Fibroblast of skin of right biceps (primary cell): ENCODE measurements around the gene TUNAR.

ENCODE experiments used
- DNase-seq: peaks from one replicate; pipeline ENCODE4 v3.0.0-alpha.2; 2013

The TUNAR gene

DNA sequence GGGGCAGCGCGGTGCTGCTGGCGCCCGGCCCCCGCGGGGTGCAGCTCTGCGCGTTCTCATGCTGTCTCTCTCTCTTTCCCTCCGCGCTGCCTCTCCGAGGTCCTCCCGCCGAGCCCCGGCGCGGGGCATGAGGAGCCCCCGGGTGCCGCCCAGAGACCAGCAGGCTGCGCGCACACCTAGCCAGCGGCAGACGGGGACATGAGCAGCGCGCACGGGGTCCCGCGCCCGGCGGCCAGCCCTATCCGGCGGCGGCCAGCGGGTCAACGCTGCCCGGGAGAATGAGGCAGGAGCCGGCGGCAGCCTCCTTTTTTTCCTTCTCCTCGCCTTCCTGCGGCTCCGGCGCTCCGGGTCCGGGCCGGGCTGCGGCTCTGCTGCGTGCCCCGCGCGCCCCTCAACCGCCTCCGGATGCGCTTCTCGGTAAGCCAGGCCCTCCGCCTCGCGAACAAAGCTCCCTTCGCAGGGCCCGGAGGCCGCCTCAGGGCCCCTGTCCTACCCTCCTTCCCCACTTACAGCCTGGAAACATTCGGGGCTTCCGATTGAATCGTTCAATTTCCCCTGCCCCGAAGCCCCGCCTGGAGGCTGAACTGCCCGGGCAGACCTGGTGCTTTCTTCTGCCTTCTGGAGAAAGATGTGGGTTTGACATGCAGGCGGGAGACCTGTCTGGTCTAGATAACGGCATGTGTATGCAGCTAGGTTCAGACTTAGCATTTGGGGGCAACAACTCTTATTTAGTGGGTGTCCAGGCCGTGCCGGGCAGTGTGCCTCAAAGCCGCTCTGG lies at the start of gene TUNAR:
Gene TUNAR, plus strand, starts transcription at position 72 of the 778 bp plus-strand sequence.
- DNase-seq: no peak

DNA sequence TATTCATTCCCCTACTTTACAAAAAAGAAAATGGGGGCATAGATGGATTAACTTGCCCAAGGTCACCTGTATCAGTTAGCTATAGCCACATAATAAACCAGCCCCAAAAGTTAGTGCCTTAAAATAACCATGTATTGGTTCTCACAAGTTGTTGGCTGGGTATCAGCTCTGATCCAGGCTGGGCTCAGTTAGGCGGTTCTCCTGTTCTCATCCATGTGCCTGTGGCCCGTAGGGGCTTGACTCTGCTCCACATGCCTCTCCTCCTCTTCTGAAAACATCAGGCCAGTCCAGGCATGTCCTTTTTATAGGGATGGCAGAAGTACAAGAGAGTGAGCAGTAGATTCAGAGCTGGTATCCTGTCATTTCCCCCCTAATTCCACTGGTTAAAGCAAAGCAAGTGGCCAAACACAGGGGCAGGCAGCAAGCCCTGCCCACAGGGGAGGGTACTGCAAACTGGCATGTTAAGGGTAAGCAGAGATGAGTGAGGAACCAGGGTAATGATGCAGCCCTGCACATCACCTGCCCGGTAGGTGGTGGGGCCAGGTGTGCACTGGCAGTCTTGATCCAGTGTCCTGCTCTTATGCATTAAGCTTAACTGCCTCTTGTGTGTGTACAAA lies 47.9 kb upstream of the TUNAR start:
- DNase-seq: no peak

DNA sequence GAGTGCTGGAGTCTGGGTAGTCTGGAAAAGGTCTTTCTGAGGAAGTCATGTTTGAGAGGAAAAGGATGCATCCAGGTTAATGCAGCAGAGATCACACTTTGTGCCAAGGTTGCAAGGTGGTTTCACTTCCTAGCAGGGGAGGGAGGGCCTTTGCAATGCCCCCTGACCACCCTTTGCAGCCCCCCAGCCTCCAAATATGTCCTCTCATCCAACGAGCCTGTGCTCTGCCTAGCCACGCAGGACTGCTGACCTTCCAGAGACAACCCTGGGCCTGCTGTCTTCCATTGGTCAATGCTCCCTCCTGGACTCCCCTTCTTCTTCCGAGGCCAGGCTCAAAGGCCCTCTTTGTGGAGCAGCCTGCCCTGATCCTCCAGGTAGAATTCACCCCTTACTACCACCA lies 47.3 kb upstream of the TUNAR start:
- no peak for DNase-seq

DNA sequence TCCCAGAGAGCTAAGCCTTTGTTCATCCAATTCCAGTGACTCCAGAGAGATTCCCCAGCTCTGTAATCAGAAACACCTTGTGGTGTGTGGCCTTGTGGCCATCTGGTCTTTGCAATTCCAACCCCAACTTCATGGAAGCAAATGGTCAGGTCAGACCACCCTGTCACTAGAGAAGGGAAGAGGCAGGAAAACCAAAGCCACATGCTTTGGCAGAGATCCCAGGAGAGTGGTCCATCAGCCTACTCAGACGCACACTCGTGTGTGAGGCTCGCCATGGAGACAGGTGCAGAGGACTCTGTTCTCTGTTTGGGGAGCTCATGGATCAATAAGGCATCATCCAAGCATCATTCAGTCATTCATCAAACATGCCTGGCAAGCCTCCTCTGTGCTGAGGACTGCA lies 46.2 kb upstream of the TUNAR start:
- no peak for DNase-seq

DNA sequence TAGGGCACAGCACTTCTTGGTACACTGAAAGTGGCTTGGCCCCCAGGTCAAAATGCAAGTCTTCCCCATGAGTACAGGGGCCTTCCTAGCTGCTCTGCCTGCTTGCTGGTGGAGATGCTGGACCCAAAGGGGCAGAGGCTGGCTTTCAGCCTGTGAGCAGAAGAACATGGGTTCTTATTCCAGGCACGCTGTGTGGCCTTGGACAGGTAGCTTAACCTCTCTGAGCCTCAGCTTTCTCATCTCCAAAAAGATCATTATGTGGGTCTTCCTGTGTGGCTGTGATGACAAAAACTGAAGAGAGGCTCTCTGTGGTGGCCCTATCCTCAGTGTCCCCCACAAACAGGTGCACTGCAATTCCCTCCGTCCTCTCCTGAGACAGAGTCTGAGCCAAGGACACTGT lies 45.6 kb upstream of the TUNAR start:
- no peak for DNase-seq

DNA sequence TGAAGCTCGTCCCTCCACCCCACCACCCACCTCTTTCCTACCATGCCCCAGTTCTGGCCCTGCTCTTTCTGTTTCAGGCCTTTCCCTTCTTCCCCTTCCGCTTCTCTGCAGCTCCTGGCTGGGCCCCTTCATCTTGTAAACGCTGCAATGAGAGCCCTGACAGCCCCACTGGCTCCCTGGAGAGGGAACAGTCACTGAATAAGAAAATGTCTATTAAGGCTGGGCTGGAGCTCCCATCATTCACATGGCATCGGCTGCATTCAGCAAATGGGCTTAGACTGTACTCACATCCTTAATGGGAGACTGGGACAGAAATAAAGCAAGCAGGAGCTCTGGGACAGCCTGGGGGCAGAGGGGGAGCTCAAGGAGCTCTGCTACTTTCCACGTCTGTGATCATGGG lies 45.2 kb upstream of the TUNAR start:
- no peak for DNase-seq

DNA sequence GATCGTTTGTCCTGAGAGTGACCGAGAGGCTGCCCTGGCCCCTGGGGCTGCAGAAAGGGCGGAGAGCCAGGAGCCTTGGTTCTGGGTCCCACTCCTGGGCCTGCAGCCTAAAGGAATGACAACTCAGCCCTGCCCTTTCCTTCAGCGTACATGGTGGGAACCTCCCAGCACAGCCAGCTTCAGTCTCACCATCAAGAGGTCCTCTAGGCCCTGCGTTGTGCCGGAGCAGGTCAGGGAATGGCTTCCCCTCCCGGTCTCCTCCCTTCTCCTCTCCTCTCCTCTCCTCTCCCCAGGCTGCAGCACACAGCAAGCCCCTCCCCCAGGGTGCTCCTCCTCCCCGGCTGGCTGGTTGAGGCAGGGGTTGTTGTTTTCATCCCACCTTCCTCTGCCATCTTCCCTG lies 44.6 kb upstream of the TUNAR start:
- no peak for DNase-seq

DNA sequence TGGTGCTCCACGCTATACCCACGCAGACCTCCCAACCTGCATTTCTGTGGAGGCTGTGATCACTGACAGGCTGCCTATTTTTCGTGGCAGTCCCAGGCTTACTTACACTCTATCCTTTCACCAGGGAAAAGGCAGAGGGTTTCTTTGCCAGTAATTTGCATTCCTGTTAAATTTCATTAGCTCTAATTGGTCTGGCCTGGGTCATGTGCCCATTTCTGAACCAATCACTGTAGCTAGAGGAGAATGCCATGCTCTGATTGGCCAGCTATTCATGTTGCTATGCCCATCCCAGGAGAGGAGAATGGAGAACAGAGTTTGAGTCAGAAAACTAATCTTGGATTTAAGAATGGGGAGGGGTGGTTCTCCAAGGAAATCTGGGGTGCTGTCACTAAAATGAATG lies 43.2 kb upstream of the TUNAR start:
- no peak for DNase-seq

DNA sequence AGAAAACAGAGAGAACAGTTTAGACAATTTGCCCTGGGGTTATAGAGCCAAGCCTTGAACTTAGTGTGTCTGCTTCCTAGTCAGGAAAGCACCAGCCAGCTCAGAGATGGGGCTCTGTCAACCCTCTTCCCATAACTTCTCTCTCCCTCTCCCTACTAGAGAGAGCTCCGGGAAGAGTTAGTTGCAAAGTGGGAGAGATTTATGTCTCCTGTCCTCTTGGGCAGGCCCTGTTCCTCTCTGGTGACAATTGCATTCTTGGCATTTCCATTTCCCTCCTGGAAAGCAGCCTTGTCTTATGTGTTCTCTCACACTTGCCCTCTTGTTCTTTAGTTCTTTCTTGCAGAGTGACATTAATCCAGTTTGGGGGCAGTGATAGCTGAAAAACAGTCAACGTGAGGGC lies 42.1 kb upstream of the TUNAR start:
- DNase-seq: no peak

DNA sequence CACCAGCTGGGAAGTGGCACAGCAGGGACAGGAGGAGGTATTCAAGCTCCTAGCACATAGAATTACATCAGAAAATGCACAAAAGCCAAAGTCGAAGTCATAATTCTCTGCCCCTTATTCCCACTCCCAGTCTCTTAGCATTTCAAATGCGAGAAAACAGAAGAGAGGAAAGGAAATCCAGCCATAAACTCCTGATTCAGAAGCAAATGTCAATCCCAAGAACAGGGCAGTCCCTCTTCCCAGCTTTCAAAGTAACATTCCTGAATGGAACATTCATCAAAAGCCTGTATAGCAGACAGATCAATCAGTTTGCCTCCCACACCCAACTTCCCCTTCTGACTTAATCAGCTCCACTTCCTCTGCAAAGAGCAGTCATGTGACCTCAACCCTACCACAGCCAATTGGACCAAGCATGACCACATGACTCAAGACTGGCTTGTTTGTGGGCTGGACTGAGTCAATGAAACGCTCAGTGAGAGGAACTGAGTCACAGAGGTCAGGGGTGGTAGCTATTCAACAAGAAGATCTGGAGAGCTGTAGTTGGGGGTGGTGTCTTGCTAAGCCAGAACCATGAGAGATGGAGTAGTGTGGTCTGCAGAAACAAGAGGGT lies 41.4 kb upstream of the TUNAR start:
- no peak for DNase-seq

DNA sequence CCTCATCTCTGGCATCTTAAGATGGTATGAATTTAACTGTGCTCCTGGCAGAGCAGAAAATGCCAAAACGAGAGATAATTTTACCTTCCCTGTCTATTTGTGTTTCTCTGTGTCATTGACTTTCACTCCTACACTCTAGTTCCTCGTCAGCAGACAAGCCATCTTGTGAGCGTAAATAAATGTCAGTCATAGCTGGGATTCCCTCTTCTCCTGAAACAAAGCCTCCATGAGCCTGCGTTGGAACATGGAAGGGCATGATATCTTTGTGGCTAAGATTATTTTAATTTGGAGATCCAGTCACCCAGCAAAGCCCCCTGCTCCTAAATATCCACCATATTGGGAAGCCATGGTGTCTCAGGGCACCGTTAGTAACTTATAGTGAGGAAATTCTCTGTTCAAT lies 37.8 kb upstream of the TUNAR start:
- DNase-seq: no peak

DNA sequence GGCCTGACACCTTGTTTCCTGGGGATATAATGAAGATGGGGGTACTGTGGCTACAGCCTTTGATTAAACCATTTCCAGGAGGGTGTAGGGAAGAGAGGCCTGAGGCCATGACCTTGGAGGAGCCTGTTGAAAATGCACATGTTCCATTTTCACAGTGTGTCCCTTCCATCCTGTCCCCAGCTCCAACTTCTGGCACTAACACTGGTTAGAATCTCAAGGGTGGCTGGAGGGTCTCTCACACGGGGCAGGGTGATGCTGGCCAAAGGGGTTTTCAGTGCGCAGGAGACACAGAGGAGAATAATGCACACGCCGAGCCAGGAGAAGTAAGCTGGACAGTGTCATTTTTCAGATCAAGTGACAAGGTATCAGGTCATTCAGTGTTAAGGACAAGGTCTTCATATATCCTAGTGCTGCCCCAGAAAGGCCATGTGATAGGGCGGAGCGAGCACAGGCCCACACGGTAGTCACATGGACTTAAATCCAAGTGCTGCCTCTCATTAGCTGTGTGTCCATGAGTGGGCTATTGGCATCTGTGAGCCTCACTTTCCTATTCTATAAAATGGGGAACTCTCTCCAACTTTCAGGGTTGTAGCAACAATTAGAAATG lies 36.4 kb upstream of the TUNAR start:
- no peak for DNase-seq

DNA sequence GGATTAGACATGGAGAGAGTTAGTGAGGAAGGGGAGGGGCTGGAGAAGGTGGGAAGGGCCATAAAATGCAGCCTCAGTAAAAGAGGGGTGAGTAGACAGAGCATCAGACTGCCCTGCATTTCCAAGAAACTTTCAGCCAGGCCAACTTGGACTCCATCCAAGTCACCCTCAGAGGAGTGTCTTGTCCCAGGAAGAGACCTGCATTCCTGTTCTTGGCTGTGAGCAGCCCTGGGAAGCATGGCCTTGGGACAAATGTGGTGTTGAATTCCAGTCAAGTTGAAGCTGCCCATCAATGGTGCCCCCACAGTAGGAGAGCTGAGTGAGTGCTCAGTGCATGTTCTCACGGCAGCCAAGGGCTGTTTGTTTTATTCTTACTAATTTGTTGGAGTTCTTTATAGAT lies 35.0 kb upstream of the TUNAR start:
- DNase-seq: no peak

DNA sequence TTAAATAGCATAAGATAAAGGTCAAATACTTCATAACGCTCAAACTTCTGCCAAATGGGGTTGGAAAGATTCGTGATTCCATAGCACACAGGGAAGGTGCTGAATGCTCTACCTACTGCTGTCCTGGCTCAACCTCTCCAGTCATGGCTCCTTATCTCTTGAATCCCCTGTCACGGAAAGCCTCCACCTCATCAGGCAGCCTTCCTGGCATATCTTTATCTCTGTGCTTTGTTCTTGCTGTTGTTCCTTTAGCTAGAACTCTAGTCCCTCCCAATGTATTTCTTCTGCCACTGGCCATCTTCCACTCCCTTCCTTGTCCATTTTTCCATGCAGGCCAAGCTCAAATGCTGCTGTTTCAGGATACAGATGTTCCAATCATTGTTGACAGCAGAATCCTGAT lies 26.9 kb upstream of the TUNAR start:
- no peak for DNase-seq

DNA sequence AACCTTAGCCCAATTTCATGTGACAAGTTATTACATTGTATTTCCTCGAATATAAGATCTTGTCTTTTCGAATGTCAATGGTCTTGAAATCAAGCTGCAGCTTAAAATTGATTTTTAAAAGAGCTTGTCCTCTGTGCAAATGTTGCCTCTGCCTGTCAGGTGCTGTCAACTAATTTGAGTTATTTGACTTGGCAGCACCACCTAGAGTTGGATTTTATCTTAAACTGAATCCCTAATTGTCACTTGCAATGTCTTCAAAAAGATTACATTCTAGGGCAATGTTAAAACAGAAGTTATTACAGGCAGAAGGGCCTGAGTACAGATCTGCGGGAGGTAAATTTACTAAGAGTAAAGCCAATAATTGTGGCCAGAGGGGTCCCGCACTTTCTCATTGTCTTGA lies 26.2 kb upstream of the TUNAR start:
- DNase-seq: no peak

DNA sequence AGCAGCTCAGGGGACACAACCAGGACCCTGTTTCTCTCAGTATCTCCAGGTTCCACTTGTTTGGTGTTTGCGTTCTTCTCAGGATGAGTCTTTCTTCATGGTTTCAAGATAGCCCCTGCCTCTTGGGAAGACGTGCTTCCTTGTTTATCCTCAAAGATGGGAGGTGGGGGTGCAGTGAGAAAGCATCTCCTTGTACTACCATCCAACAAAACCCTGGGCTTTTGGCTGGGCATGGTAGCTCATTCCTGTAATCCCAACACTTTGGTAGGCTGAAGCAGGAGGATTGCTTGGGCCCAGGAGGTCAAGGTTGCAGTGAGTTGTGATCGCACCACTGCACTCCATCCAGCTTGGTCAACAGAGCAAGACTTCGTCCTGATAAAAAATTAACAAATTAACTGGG lies 21.0 kb upstream of the TUNAR start:
- DNase-seq: no peak

DNA sequence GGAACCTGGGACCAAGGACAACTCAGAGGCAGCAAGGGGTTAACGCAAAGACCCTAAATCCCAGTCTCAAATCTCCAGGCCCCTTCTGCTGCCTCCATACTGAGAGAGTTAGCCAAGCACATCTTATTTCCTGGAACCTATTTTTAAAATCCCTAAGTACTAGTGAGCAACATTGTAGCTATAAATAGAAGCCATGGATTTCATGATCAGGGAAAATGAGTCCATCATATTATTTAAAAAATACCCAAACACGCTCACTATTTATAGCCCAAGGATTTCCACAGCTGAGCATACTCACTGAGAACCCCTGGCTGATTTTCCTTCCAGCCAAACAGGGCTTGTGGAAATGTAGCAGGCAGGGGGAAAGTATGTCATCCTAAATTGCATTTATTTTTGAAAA lies 19.4 kb upstream of the TUNAR start:
- DNase-seq: no peak

DNA sequence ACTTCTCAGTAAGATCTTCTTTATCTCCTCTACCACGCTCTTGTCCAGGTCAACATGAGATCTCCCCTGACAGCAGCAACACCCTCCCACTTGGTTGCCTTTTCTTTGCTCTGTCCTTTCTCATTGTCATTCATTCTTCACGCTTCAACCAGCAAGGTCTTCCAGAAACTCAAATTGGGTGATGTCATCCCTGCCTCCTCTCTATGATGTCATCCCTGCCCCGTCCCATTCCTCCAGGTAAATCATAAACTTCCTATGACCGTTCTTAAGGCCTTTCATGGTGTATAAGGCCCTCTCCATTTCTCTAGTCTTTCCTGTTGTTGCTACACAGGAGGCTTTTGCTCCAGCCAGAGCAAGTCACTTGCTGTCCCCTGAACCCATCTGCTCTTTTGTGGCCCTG lies 17.7 kb upstream of the TUNAR start:
- DNase-seq: no peak

DNA sequence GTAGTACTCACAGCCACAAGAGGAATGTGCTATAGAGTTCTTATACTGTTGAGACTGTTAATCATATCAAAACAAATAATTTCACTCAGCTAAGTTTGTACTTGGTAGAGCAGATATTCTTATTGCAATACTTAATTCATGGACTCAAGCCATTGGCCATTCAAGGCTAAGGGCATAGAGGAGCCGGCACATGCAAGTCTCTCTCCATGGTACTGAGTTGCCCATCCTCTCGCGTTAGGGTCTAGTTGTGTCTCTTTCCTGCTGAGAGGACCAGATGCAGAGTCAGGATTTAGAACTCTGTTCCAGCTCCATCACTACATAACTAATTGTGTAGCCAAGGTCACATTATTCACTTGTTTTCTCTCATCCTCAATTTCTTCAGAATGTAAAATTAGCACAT lies 14.4 kb upstream of the TUNAR start:
- DNase-seq: peak; percentile 2

DNA sequence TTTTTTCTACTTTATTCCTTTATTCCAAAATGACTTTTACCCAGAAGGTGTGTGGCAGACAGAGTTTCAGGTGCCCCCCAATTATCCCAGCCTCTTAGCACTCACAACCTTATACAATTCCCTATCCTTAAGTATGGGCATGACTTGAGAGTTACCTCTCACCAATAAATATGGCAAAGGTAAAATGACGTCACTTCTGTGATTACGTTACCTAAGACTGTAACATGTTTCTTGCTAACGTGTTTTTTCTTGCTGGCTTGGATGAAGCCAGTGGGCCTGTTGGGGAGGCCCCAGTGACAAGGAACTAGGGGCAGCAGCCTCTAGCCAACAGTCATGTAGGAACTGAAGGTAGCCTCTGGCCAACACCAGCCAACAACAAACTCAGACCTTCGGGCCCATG lies 13.3 kb upstream of the TUNAR start:
- no peak for DNase-seq

DNA sequence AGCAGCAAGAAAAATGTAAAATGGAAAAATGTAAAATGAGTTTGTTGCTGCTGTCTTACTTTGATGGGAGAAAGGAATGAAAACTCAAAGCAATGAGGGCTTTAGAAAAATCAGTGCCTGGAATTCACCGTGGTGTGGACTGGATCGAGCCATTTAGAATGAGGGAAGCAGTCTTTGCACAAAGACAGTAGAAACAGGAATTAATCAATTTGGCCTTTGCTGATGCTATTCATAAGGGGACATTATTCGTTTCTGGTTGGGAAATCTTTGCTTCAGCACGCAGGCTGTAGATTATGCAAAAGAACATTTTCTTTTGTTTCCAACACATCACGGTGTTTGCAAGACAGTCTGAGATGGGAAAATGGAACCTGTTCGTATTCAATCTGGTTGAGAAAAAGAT lies 6.9 kb upstream of the TUNAR start:
- no peak for DNase-seq

DNA sequence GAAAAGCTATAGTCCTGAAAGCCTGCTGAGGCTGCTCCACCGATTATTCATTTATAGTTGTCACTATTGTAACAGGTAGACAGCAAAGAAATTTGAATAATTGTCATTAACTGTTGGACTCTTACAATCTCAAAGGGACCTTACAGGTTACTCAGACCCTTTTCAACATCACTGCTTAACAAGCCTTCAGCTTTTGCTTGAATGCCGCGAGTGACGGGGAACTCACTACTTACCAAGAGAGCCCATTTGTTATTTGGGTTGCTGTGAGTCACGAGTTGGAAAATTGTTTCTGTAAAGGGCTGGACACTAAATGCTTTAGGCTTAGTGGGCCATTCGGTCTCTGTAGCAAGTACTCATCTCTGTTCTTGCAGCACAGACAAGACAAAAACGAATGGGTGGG lies 5.9 kb upstream of the TUNAR start:
- no peak for DNase-seq

DNA sequence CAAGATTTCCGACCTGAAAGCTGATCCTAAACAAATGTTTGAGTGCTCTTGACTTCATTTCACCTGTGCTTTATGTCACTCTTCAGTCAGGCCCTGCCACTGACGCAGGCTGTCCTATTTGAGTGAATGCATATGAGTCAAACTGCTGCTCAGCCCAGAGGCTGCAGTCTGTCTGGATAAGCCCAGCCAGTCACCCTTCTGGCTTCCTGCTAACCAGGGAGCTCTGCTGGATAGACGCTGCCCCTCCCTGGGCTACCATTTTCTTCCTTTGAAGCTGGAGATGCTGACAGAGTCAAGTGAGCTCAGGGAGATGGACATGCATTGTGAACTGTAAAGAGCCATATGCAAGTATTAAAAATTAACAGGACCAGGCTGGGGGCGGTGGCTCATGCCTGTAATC lies 5.1 kb upstream of the TUNAR start:
- no peak for DNase-seq

DNA sequence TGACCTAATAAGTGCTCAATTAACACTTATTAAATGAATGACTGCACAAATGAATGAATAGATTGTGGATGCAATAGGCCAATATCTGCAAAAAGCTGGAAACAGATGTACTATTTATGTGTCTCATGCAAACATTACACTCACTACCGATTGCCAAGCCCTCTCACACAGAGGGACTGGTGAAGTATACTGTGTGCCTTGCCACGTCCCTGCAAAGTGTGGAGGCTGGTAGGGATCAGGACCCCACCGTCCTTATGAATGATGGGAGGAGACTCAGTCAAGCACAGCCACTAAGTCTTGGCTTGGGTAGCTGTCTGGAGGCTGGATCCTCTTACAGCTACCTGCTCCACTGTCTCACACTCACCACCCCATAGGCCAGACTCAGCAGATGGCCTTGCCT lies 3.9 kb upstream of the TUNAR start:
- DNase-seq: no peak
